DOHH2 (cell line): ENCODE measurements around the gene TTC39A.

Source experiments
- H3F3A ChIP-seq: fragments of 200-600 bp; sonication (generic), shearing (Covaris generic); 2 replicates; pipeline ENCODE4 v1.6.0; 2016; ENCODE audit warnings: antibody characterized with exemption, mild to moderate bottlenecking; ENCODE audit not compliant: control insufficient read depth, insufficient read depth
- H3K27ac ChIP-seq: fragments of 200-600 bp; sonication (generic); 2 replicates; pipeline ENCODE4 v1.5.1; 2014; ENCODE audit warnings: low read depth, mild to moderate bottlenecking, low read length, moderate library complexity
- H3K27me3 ChIP-seq: fragments of 200-600 bp; sonication (generic); 2 replicates; pipeline ENCODE4 v1.6.1; 2014; ENCODE audit warnings: mild to moderate bottlenecking, low read length, mixed read lengths; ENCODE audit not compliant: control insufficient read depth
- H3K36me3 ChIP-seq: fragments of 200-600 bp; sonication (generic); 2 replicates; pipeline ENCODE4 v1.6.1; 2014; ENCODE audit warnings: mild to moderate bottlenecking, low read length, moderate library complexity, mixed read lengths; ENCODE audit not compliant: control insufficient read depth
- H3K4me1 ChIP-seq: fragments of 200-600 bp; sonication (generic); 2 replicates; pipeline ENCODE4 v1.6.1; 2014; ENCODE audit warnings: mild to moderate bottlenecking, low read length, mixed read lengths; ENCODE audit not compliant: control insufficient read depth
- H3K4me2 ChIP-seq: fragments of 200-600 bp; sonication (generic); 2 replicates; pipeline ENCODE4 v1.6.0; 2014; ENCODE audit warnings: mild to moderate bottlenecking, low read length, moderate library complexity
- H3K4me3 ChIP-seq: fragments of 200-600 bp; sonication (generic); 2 replicates; pipeline ENCODE4 v1.5.1; 2014; ENCODE audit warnings: mild to moderate bottlenecking, low read length, mixed read lengths
- H3K79me2 ChIP-seq: fragments of 200-600 bp; sonication (generic); 2 replicates; pipeline ENCODE4 v1.6.1; 2014; ENCODE audit warnings: mild to moderate bottlenecking, low read length, mixed read lengths; ENCODE audit not compliant: control insufficient read depth
- H3K9me2 ChIP-seq: fragments of 200-600 bp; sonication (generic); replicated peaks from 2 replicates; pipeline ENCODE4 v1.6.1; 2014; ENCODE audit warnings: mild to moderate bottlenecking, low read length, mixed read lengths; ENCODE audit not compliant: control insufficient read depth
- H3K9me3 ChIP-seq: fragments of 200-600 bp; sonication (generic); 2 replicates; pipeline ENCODE4 v1.6.1; 2014; ENCODE audit warnings: antibody characterized with exemption, low read length, mixed read lengths; ENCODE audit not compliant: control insufficient read depth, insufficient read depth
- H4K20me1 ChIP-seq: fragments of 200-600 bp; sonication (generic); 2 replicates; pipeline ENCODE4 v1.6.0; 2014; ENCODE audit warnings: low read depth, mild to moderate bottlenecking, antibody characterized with exemption, low read length, moderate library complexity; ENCODE audit not compliant: control insufficient read depth, insufficient read depth
- EZH2phosphoT487 ChIP-seq: fragments of 200-600 bp; sonication (generic); IDR thresholded peaks from 2 replicates; pipeline ENCODE4 v1.6.1; 2017; ENCODE audit warnings: borderline replicate concordance, mild to moderate bottlenecking, antibody characterized with exemption, low read length, moderate library complexity, mixed read lengths
- TF ChIP-seq, protein P1 (sequence below): fragments of 200-600 bp; sonication (generic); IDR thresholded peaks from one replicate; pipeline ENCODE4 v1.5.1; 2014; ENCODE audit warnings: antibody characterized with exemption, mild to moderate bottlenecking, low read depth, low read length; ENCODE audit not compliant: poor library complexity, severe bottlenecking

The TTC39A gene

GRCh38 chr1:51289676-51290488, 40.5 kb downstream of the TTC39A start:
- Histone ChIP-seq H3K27ac (no peak overlapping the region), H3F3A (no peaks in the 10 kb centered on the region), H3K4me1 (no peaks in the 10 kb centered on the region), H3K9me2 (no peaks in the 10 kb centered on the region), H4K20me1 (no peaks in the 10 kb centered on the region), H3K79me2 (no peaks in the 10 kb centered on the region), H3K4me2 (no peak overlapping the region), H3K9me3 (no peaks in the 10 kb centered on the region), H3K36me3 (no peaks in the 10 kb centered on the region), H3K27me3 (peaks cover 19% of the 10 kb centered on the region), H3K4me3 (no peak overlapping the region)
- TF ChIP-seq, protein P1, sequence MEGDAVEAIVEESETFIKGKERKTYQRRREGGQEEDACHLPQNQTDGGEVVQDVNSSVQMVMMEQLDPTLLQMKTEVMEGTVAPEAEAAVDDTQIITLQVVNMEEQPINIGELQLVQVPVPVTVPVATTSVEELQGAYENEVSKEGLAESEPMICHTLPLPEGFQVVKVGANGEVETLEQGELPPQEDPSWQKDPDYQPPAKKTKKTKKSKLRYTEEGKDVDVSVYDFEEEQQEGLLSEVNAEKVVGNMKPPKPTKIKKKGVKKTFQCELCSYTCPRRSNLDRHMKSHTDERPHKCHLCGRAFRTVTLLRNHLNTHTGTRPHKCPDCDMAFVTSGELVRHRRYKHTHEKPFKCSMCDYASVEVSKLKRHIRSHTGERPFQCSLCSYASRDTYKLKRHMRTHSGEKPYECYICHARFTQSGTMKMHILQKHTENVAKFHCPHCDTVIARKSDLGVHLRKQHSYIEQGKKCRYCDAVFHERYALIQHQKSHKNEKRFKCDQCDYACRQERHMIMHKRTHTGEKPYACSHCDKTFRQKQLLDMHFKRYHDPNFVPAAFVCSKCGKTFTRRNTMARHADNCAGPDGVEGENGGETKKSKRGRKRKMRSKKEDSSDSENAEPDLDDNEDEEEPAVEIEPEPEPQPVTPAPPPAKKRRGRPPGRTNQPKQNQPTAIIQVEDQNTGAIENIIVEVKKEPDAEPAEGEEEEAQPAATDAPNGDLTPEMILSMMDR = no peak
- no peak for TF ChIP-seq EZH2phosphoT487

- TF ChIP-seq EZH2phosphoT487 = no peak
- TF ChIP-seq, protein P1 = no peak
- H3K27ac ChIP-seq = no peak overlapping the region
- no peaks in the 10 kb centered on the region for H4K20me1 ChIP-seq
- H3K9me2 ChIP-seq = no peaks in the 10 kb centered on the region
- H3K36me3 ChIP-seq = no peaks in the 10 kb centered on the region
- H3K79me2 ChIP-seq = no peaks in the 10 kb centered on the region
- no peaks in the 10 kb centered on the region for H3K4me1 ChIP-seq
- H3K4me3 ChIP-seq = no peak overlapping the region
- H3K27me3 ChIP-seq = peaks cover 29% of the 10 kb centered on the region
- no peaks in the 10 kb centered on the region for H3F3A ChIP-seq
- H3K9me3 ChIP-seq = no peaks in the 10 kb centered on the region
- no peak overlapping the region for H3K4me2 ChIP-seq
These were observed 41.8 kb downstream of the TTC39A start for GRCh38 chr1:51288578-51288977.

DNA sequence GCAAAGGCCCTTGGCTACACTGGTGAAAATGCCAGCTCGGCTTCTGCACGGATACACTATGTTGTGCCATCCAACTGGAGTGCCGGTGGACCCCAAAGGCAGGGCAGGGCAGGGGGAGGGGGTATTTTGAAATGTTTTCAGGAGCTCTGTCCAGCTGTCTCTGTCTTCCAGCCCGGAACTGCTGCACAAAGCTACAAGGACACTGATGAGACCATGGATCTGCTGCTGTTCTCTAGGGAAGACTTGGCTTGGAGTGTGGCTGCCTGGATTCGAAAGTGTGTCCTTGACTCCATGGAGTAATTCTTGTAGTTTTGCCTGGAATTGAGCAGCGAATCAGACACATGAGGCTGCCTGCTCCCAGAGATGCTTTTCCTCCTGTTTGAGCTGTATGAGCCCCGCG, 42.4 kb downstream of the TTC39A start:
- Histone ChIP-seq H3F3A (no peaks in the 10 kb centered on the region), H4K20me1 (no peaks in the 10 kb centered on the region), H3K9me3 (no peaks in the 10 kb centered on the region), H3K4me2 (no peak overlapping the region), H3K27ac (no peak overlapping the region), H3K4me3 (no peak overlapping the region), H3K4me1 (no peaks in the 10 kb centered on the region), H3K27me3 (peaks cover 31% of the 10 kb centered on the region), H3K79me2 (no peaks in the 10 kb centered on the region), H3K9me2 (no peaks in the 10 kb centered on the region), H3K36me3 (no peaks in the 10 kb centered on the region)
- no peak for TF ChIP-seq EZH2phosphoT487
- TF ChIP-seq, protein P1 = no peak
